DMS 273 (cell line): Measurements from ENCODE around the gene SLC7A14.

ENCODE experiments used
- DNase-seq: peaks from one replicate; lab custom pipeline; 2025; ENCODE audit not compliant: unreplicated experiment; lab: John Stamatoyannopoulos, UW

SLC7A14 gene

DNA sequence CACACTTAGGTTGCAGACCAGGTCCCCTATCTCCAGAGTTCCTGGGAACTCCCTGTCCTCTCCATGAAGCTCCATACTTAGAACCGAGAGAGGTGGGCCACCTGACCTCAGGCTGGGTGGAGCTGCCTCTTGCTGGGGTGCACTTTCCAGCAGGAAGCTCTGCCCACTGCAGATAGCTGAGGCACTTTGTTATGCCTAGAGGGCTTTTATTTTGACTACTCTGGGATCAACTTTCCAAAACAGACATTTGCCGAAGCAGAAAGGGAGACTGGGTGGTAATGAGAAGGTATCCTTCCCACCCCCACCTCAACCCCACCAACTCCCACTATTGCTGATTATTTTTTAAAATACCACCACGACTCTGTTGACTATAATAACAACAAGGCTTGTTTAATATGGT is 112.5 kb downstream of the SLC7A14 start:
- DNase-seq: no peak

DNA sequence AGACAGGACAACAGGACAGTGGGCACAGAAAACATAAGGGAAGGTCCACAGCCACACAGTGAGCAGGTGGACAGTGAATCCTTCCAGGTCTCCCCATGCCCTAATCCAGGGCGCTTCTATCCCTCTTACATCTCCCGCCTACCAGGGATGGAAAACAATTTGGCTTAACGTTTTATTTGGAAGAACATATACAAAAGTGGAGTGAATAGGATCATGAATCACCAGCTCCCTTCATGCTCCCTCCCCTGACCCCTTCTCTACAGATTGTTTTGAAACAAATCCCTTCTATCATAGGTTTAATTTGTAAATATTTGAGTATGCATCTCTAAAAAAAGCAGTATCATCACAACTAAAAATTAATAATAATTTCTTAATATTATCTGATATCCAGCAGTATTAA is 114.7 kb downstream of the SLC7A14 start:
- DNase-seq: peak; percentile 40

DNA sequence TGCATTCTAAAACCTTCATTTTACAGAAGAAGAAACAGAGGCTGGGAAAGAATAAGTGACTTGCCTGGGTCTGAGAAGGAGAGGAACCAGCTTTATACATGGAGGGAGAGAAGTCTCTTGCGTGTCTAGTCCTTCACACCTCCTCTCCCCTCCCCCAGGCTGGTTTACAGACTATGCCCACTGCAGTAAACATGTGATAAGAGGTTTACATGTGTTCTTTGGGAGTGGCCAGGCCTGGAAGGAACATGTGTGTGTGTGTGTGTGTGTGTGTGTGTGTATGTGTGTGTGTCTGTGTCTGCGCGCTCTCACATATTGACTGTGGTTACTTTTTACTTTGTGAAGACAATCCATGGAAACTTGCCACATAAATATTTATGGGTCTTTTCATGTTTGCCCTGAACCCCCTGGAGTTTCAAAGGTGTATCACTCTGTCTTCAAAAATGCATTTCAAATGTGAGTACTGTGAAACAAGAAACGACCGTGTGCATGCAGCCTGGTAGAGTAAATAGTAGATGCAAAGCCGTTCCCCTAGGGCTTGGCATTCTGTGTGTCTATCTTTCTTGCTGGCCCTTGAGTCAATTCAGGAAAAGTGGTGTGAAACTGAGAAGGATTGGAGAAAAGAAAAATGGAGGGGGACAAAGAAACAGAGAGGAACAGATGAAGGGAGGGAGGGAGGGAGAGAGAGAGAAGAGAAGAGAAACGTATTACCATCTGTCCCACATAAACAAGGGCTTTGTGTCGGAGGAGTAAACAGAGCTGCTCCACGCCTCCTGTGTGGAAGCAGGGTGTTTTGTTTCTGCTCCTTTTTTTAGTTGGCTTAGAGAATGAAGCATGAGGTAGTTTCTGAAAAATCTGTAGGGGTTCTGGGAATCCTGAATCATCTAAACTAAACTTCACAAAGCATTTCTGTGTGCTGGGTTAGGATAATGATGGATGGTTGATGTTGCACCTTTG is 115.5 kb downstream of the SLC7A14 start:
- DNase-seq: peak; percentile 77

DNA sequence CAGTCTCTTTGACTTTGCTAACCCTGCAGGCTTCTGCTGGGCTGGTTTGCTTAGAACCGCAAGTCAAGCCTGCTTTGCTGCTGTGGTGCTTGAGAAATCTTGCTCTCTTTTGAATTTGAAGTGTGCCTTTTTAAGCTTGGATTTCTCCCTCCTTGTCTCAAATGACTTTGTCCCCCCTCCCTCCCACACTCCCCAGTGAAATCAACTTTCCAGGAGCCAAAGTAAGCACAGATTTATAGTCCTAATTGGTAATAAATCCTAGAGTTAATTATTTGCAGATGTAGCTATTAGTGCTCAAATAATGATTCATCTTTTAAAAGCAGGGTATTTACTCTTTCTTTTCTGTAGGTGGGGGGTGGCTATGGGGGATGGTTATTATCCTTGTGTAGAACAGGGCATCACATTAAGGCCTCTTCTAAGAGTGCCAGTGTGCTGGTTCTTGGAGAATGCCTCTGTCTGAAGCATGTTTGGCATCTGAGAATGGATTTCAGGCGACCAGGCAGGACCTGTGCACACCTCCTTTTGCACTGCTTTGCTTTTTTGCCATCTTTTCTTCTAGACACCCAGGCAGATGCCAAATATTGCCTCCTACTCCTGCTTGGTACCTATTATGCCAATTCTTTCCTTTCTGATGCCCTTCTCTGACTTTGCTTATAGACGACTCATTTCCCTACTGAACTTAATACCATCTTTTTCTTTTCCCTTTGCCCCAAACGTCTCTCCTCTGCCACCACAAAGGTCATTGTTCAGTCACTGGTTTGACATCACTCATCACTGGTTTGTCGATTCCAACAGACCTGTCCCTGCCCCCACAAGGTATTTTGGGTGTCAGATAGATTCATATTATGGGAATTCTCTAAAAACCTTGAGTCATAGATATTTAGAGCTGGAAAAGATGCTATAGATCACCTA is 116.5 kb downstream of the SLC7A14 start:
- DNase-seq: peak; percentile 65

DNA sequence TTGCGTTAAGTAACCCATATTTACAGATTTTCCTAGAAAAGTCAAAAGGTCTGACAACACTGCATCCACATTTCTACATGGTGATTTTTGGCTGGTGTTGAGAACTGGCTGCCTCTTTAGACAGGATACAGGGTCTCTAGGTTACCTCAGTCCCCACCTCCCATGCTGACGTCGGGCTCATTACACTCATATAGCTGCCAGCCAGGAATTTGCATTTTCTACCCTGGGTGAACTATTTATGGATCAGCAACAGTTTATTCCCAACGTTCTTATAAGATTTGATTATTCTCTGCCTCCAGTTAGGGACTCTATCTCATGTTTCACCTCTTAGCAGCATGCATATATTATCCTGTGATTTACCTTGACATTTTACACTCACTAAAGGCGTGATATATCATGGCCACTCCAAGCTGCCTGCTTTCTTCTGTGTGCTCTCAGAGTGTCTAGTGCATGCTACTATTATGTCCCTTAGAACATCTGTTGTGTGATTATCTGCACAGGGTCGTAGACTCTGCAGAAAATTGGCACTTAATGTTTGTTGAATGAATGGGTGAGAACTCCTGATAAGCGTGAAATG is 118.2 kb downstream of the SLC7A14 start:
- peak; percentile 68 for DNase-seq

DNA sequence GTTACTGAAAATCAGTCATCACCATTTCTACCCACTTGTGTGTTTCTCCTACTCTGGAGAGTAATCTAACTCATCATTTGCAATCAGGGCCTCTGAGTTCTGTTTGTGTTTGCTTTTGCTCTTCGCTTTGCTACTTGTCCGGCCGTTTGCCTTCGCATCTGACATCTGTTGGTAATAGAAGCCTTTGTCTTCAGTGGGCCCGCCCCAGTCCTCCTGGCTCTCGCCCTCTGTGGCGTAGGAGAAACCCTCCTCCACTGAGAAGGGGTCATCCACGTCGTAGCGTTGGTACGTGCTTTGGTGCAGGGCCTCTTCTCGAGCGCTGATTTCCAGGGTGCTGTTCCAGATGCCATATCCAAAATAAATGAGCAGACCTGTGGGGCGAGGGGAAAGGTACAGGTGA is 118.9 kb downstream of the SLC7A14 start:
- no peak for DNase-seq

DNA sequence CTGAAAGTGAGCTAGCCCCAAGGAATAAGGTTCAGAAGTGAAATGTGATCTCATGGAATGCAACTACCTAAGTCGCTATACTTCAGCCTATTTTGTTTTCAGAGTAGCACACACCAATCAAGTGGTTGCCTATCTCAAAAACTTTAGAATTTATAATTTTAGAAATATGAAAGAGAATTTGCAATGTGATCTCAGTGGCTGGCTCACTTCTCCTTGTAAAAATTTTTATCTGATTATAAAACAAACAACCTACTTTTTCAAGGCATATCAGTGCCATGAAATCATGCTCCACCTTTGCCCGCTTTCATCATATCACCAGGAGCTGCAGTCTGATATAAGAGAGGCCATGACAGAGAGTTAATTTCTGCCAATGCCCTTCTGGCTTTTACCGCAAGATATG is 119.9 kb downstream of the SLC7A14 start:
- DNase-seq: no peak

DNA sequence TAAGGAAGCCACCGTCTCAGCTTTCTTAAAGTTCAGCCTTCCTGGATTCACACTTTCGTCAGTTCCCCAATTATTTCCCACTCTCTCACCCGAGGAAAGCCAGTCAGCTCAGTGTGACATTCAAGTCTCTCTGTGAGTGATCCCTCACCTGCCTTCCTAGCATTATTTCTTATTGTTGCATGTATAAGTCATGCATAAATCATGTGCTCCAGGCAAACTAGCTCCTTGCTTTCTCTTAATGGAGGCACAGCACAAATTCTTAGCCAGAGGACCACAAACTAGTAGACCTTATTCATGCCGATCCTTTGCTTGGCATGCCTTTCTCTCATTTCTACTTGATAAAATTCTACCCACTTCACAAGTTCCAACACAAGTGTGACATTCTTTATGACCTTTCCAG is 122.9 kb downstream of the SLC7A14 start:
- no peak for DNase-seq

DNA sequence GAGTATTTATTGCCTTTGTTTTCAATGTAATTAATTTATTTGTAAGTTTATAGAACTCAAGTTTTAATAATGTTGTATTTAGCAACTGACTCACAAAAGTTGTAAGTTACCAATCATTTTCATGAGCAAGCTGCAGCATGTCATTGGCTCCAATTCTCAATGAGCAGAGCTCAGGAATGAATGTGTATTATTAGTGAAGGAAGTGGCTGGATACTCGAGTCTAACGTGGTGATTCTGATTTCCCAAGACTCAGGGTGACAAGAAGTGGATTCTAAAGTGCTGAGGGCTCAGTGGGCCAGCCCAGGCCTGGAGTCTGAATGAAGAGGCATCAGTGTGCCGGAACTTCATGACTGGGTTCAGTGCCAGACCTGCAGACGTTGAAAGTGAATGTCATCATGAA is 127.6 kb downstream of the SLC7A14 start:
- no peak for DNase-seq

DNA sequence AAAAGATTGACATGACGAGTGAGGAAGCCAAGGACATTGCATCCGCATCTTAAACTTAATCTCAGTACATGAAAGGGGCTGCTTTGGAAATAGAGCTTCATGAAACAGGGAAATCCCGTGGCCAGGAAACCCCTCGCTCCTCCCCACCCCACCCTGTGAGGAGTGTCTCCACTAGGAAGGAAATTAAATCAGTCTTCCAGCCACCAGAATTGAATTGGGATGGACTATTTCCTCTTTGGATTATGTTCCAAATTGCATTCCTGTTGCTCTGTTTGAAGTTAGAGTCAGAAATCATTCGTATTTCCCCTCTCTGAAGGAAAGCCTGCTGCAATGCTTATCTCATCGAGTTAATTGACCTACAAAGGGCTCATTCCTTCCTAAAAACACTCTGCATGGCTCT is 131.4 kb downstream of the SLC7A14 start:
- no peak for DNase-seq

DNA sequence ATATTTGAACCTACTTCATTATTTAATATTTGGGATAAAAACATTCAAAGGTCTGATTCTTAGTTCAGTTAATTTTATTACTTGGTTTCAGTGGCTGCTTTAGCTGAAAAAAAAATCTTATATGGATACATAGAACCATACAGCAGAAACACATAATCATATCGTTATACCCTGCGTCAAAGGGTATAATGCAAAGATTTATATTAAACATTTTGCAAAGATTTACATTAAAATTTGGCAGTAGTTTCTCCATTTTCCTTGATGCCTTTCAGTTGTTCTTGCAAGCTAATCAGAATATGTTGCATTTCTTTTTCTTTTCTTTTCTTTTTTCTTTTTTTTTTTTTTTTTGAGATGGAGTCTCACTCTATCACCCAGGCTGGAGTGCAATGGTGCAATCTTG is 135.8 kb downstream of the SLC7A14 start:
- DNase-seq: no peak

DNA sequence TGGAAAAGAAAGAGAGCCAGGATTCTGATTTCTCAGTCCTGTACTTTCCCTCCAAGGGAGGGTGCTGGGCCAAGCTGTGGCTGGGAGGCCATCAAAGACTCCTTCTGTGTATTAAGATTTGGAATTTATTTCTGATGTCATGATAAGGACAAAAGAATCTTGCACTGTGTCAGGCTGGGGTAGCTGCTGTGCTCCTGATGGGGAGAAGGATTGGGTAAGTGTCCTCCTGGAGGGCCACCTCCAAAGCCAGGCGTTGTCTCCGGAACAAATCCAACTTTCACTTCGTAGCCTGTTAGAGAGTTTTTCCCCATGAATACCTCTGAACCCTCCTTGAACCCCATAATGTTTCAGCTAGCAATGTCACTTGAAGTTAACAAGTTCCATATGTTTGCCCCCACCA is 137.3 kb downstream of the SLC7A14 start:
- no peak for DNase-seq

DNA sequence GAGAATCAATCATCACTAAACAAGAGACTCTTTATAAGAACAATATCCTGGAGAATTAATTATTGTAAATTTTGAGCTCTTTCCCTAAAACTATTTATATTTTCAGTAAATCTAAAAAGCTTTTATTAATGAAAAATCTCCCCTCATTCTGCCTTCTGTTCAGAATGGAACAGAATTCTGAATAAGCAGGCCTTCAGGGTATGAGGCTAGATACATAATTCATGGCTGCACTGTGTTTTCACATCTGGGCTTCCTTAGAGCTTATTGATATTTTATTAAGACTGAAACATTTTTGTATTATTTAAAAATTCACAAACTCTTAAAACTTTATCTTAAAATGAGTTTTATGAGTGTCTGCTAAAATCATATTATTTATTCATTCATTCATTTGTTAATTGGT is 142.4 kb downstream of the SLC7A14 start:
- no peak for DNase-seq

DNA sequence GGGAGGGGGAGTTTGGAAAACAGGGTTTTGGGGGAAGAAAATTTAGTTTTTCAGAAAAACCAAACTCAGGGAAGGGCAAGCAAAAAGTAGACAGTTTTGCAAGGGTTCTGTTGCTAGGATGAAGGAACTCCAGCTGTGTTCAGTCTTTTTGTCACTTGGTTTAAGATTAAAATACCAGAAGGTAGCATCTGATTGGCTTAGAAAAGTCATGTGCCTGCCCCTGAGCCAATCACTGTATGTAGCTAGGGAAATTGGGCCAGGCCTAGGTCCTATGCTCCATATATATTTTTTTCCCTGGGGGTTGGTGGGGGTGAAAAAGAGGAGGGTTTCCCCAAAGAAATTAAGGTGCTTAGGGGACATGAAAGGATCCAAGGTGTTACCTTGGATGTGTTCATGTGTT is 142.9 kb downstream of the SLC7A14 start:
- DNase-seq: peak; percentile 22

DNA sequence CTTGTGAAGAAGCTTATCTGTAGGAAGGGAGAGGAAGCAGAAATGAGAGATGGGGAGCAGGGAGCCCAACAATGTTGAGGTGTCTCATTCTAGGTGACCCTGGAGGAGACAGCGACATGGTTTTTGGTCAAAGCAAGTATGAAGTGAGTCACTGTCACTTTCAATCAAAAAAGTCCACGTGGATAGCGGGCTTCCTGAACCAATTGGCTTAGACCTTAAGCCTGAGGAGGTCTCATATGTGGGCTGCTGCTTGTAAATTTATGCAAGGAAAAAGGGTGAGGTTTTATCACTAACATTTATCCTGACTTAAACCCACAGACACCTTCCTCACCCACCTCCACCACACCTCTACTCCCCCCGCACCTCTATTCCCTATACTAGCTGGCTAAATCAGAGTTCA is 144.5 kb downstream of the SLC7A14 start:
- no peak for DNase-seq

DNA sequence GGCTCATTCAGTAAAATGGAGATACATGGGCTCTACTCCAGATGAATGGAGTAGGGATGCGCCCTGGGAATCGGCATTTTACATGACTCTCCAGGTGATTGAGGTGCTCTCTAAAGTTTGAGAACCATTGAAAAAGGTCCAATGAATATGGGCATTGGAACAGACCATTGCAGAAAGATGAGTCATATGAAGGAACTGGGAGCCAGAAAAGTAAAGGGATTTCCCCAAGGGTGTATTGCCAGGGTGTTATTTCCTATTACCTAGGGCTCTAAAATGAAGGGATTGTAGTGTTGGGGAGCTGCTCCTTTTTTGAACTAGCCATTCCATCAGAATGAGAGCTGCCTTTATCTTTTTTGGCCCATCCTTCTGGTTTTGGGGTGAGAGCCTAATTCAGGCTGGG is 145.5 kb downstream of the SLC7A14 start:
- DNase-seq: no peak

DNA sequence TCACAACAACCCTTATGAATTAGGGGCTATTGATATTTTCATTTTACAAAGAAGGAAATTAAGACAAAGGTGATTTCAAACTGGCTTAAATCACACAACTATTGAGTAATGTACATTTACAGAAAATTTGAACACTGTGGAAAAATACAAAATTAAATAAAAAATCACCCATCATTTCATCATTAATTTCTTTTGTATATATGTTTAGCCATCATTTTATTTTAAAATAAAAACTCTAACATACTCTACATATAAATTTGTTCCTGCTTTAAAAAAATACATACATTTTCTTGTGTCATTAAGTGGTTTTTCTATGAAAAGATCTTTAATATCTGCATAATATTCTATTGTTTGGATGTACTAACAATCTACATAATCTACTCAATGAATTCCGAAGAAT is 147.0 kb downstream of the SLC7A14 start:
- no peak for DNase-seq

DNA sequence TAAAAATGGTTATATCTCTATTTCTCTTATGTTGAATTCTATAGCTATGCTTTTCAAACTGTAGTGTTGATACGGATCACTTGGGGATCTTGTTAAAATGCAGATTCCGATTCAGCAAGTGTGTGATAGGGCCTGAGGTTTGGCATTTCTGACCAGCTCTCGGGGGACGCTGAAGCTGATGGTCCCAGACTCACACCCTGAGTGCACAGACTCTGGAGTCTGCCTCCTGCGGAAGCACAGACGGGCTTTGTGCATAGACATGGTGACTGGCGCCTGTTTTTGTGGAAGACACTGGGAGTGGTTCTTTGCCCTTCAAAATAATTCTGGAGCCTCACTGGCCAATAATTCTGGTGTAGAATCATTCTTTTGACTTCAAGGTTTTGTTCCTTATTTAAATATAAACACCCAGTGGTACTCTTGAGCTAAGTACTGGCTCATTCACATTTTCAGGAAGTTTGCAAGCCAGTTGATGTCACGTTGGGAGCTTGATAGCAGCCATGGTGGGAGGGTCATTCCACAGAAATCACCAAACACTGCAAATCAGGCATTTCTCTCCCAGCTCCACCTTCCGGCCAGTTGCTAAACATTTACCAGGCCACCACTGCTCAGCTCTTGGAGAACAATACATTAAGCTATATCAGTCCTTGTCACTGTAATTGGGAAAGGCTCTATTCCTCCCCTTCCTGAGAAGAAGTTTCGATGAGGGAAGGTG is 148.0 kb downstream of the SLC7A14 start:
- no peak for DNase-seq

DNA sequence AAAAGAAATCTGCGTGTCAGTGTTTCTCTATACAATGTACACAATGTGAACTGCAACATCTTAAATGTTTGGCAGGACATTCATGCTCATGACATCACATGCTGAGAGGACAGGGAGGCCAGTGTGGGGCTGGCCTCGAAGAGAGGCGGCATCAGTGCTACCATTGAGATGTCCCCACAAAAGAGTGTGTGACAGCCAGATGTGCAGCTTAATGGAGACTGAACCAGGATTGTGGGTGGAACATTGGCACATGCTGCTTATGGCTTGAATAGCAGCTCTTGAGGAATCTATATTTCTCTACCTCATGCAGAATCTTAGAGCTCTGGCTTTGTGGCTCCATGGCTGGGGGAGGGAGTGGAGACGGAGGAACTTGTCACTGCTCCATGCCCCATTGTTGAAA is 148.7 kb downstream of the SLC7A14 start:
- no peak for DNase-seq

DNA sequence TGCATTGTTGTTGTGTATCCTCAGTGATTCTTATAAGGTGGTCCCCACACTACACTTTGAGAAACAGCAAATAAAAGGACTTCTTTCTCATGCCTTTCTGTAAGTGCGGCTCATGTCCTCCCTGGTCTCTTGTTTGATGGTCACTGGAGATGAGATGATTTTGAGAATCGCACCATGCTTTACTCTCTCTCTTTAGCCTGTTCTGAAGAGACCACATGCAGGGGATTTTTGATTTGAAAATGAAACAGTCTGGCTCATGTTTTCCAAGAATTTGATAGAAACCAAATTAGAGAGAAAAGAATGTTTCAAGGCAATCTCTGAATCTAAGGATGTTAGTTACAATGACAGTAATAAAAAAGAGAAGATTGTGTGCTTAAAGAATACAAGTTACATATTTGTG is 149.2 kb downstream of the SLC7A14 start:
- DNase-seq: no peak

DNA sequence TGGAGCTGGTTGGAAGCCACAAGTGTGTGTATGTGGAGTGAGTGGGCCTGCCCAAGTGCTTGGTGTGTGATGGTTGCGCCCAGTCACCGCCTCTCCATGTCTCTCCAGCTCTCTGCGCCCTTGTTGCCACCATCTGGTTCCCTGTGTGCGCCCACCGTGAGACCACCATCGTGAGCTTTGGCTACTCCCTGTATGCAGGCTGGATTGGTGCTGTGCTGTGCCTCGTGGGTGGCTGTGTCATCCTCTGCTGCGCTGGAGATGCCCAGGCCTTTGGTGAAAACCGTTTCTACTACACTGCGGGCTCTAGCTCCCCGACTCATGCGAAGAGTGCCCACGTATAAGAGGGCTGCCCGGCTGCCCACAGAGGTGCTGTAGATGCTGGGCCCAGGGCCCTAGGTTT is 153.5 kb downstream of the SLC7A14 start:
- DNase-seq: no peak
